Central memory CD8-positive, alpha-beta T cell (primary cell): ENCODE measurements around the gene CDKN3.
"Not testable (repeated sequence)": the region's sequence is repeated elsewhere in the genome, so short reads cannot be mapped to it uniquely, and the experiment has no call there.

Experiments used
- ATAC-seq: fragments of 150-1000 bp; cut with Tn5 transposase; replicated peaks from 2 replicates; pipeline ENCODE4 v1.10.0; 2022; ENCODE audit warnings: mild to moderate bottlenecking, moderate FRiP score, moderate number of reproducible peaks; ENCODE audit not compliant: poor library complexity, severe bottlenecking; ENCODE audit errors: extremely low read depth
- DNase-seq, 2 donors: peaks; one replicate each; pipeline ENCODE4 v3.0.0; 2021; ENCODE audit warnings: low spot score in 2 of 2
- H3K27ac Mint-ChIP-seq: one replicate; pipeline ENCODE4 v1.8.0; 2022; ENCODE audit warnings: low read depth, mild to moderate bottlenecking, moderate library complexity, mixed read lengths
- H3K27me3 Mint-ChIP-seq: one replicate; pipeline ENCODE4 v1.8.0; 2022; ENCODE audit warnings: mixed read lengths
- H3K36me3 Mint-ChIP-seq: one replicate; pipeline ENCODE4 v1.8.0; 2022; ENCODE audit warnings: mild to moderate bottlenecking, moderate library complexity, mixed read lengths; ENCODE audit not compliant: insufficient read depth
- H3K4me1 Mint-ChIP-seq: one replicate; pipeline ENCODE4 v1.8.0; 2022; ENCODE audit warnings: mixed read lengths
- H3K4me3 Mint-ChIP-seq: one replicate; pipeline ENCODE4 v1.8.0; 2022; ENCODE audit warnings: mild to moderate bottlenecking, moderate library complexity, mixed read lengths
- H3K9me3 Mint-ChIP-seq: one replicate; pipeline ENCODE4 v1.8.0; 2022; ENCODE audit warnings: mixed read lengths

Gene CDKN3

GRCh38 chr14:54440037-54440436 is 43.2 kb downstream of the CDKN3 start:
- DNase-seq (no peak), ATAC-seq (no peak)
- Mint-ChIP-seq H3K36me3 (peaks cover 15% of the 10 kb centered on the region), H3K4me3 (peak overlapping the region; percentile 86), H3K27ac (peak overlapping the region; percentile 68), H3K4me1 (peaks cover 51% of the 10 kb centered on the region), H3K9me3 (no peaks in the 10 kb centered on the region), H3K27me3 (no peaks in the 10 kb centered on the region)

- no peak for ATAC-seq
- Mint-ChIP-seq H3K4me3 (peak overlapping the region; percentile 86), H3K27me3 (no peaks in the 10 kb centered on the region), H3K9me3 (no peaks in the 10 kb centered on the region), H3K27ac (peak overlapping the region; percentile 68), H3K4me1 (peaks cover 47% of the 10 kb centered on the region), H3K36me3 (peaks cover 12% of the 10 kb centered on the region)
- DNase-seq: no peak
These were observed 43.7 kb downstream of the CDKN3 start for GRCh38 chr14:54440476-54440872.

- DNase-seq: peak; percentile 91 to 98
- H3K27me3 Mint-ChIP-seq: peaks cover 6% of the 10 kb centered on the region
- no peaks in the 10 kb centered on the region for H3K9me3 Mint-ChIP-seq
- ATAC-seq: peak; percentile 94
- peak within 1 kb of the TSS; percentile 86 for H3K4me3 Mint-ChIP-seq
- H3K27ac Mint-ChIP-seq: peak within 1 kb of the TSS; percentile 86
- peaks cover 40% of the 10 kb centered on the region for H3K4me1 Mint-ChIP-seq
- peaks cover 12% of the 10 kb centered on the region for H3K36me3 Mint-ChIP-seq
These were observed 44.4 kb downstream of the CDKN3 start, which contains the start of gene CNIH1 for GRCh38 chr14:54440873-54441868. Gene CNIH1 (minus strand): TSS chr14:54441374. CDS start chr14:54441327, 47 bp downstream.

GRCh38 chr14:54442961-54443360 is 46.2 kb downstream of the CDKN3 start:
- Mint-ChIP-seq H3K4me1 (peaks cover 27% of the 10 kb centered on the region), H3K36me3 (peaks cover 12% of the 10 kb centered on the region), H3K27me3 (peaks cover 12% of the 10 kb centered on the region)
- not testable (repeated sequence) for H3K4me3 Mint-ChIP-seq, H3K9me3 Mint-ChIP-seq, H3K27ac Mint-ChIP-seq, ATAC-seq, DNase-seq

- DNase-seq (no peak), ATAC-seq (no peak)
- no peak overlapping the region for H3K27ac Mint-ChIP-seq
- H3K36me3 Mint-ChIP-seq: peaks cover 12% of the 10 kb centered on the region
- peaks cover 20% of the 10 kb centered on the region for H3K27me3 Mint-ChIP-seq
- no peaks in the 10 kb centered on the region for H3K9me3 Mint-ChIP-seq
- peaks cover 21% of the 10 kb centered on the region for H3K4me1 Mint-ChIP-seq
- H3K4me3 Mint-ChIP-seq: no peak overlapping the region
These were observed 47.2 kb downstream of the CDKN3 start for GRCh38 chr14:54443981-54444380.

GRCh38 chr14:54444681-54445080 is 47.9 kb downstream of the CDKN3 start:
- no peak overlapping the region for H3K4me3 Mint-ChIP-seq
- H3K27me3 Mint-ChIP-seq: peaks cover 25% of the 10 kb centered on the region
- no peaks in the 10 kb centered on the region for H3K9me3 Mint-ChIP-seq
- ATAC-seq (no peak), DNase-seq (no peak)
- no peak overlapping the region for H3K27ac Mint-ChIP-seq
- peaks cover 17% of the 10 kb centered on the region for H3K4me1 Mint-ChIP-seq
- peaks cover 12% of the 10 kb centered on the region for H3K36me3 Mint-ChIP-seq

GRCh38 chr14:54446161-54446693 is 49.4 kb downstream of the CDKN3 start:
- DNase-seq: no peak
- no peak overlapping the region for H3K4me3 Mint-ChIP-seq
- peaks cover 6% of the 10 kb centered on the region for H3K36me3 Mint-ChIP-seq
- no peaks in the 10 kb centered on the region for H3K9me3 Mint-ChIP-seq
- no peak overlapping the region for H3K27ac Mint-ChIP-seq
- peaks cover 25% of the 10 kb centered on the region for H3K27me3 Mint-ChIP-seq
- ATAC-seq: no peak
- H3K4me1 Mint-ChIP-seq: peaks cover 8% of the 10 kb centered on the region

- Mint-ChIP-seq H3K4me3 (no peak overlapping the region), H3K4me1 (no peaks in the 10 kb centered on the region), H3K9me3 (no peaks in the 10 kb centered on the region), H3K36me3 (no peaks in the 10 kb centered on the region), H3K27ac (no peak overlapping the region), H3K27me3 (peaks cover 25% of the 10 kb centered on the region)
- DNase-seq (no peak), ATAC-seq (no peak)
These were observed 50.5 kb downstream of the CDKN3 start for GRCh38 chr14:54447231-54447692.

GRCh38 chr14:54450535-54450934 is 53.7 kb downstream of the CDKN3 start:
- Mint-ChIP-seq H3K36me3 (peaks cover 1% of the 10 kb centered on the region), H3K9me3 (no peaks in the 10 kb centered on the region), H3K27me3 (peaks cover 25% of the 10 kb centered on the region), H3K4me3 (no peak overlapping the region), H3K4me1 (no peaks in the 10 kb centered on the region), H3K27ac (no peak overlapping the region)
- DNase-seq (no peak), ATAC-seq (no peak)

- DNase-seq (no peak), ATAC-seq (no peak)
- peaks cover 19% of the 10 kb centered on the region for H3K27me3 Mint-ChIP-seq
- no peak overlapping the region for H3K27ac Mint-ChIP-seq
- H3K4me3 Mint-ChIP-seq: no peak overlapping the region
- H3K4me1 Mint-ChIP-seq: no peaks in the 10 kb centered on the region
- peaks cover 1% of the 10 kb centered on the region for H3K36me3 Mint-ChIP-seq
- H3K9me3 Mint-ChIP-seq: no peaks in the 10 kb centered on the region
These were observed 54.4 kb downstream of the CDKN3 start for GRCh38 chr14:54451121-54451601.

- Mint-ChIP-seq H3K4me1 (no peaks in the 10 kb centered on the region), H3K27me3 (peaks cover 13% of the 10 kb centered on the region), H3K27ac (no peak overlapping the region), H3K4me3 (no peak overlapping the region), H3K36me3 (peaks cover 1% of the 10 kb centered on the region), H3K9me3 (no peaks in the 10 kb centered on the region)
- no peak for DNase-seq
- no peak for ATAC-seq
These were observed 55.2 kb downstream of the CDKN3 start for GRCh38 chr14:54451961-54452360.

- Mint-ChIP-seq H3K27me3 (peaks cover 13% of the 10 kb centered on the region), H3K4me3 (no peak overlapping the region)
- ATAC-seq: no peak
These were observed 56.4 kb downstream of the CDKN3 start for GRCh38 chr14:54453252-54453651.

More at GRCh38 chr14:54453252-54453651, 56.4 kb downstream of the CDKN3 start:
- H3K36me3 Mint-ChIP-seq: peaks cover 1% of the 10 kb centered on the region
- H3K9me3 Mint-ChIP-seq: no peaks in the 10 kb centered on the region
- no peak overlapping the region for H3K27ac Mint-ChIP-seq
- DNase-seq: no peak
- no peaks in the 10 kb centered on the region for H3K4me1 Mint-ChIP-seq
